Measurements from ENCODE around the gene RHBDF1. TPM values are rescaled to one million over a fixed set of nuclear protein-coding genes. Genes with fewer than 3 reads are reported as not detected.
A peak's percentile ranks its signal among the peaks of the same experiment; 100 is the strongest.

The RHBDF1 gene
- total and polyA plus RNA-seq, 2 of the 13 experiments (the other 11 are each of a cell fraction or from before 2014, with no cell fraction given) = 5.4 to 26.9 TPM

- no peak for TF ChIP-seq ZNF275 (CRISPR knock-in tag; IDR thresholded peaks at IDR 0.05; ENCODE audit: borderline replicate concordance)
- TF ChIP-seq TCF7L2 (IDR thresholded peaks at IDR 0.05; ENCODE audit: low read depth, low read length) = no peak
- TF ChIP-seq ZNF549 (CRISPR knock-in tag; IDR thresholded peaks at IDR 0.05) = no peak
- TF ChIP-seq TCF12 (IDR thresholded peaks at IDR 0.05) = no peak
- no peak for TF ChIP-seq TCF12 (CRISPR knock-in tag; IDR thresholded peaks at IDR 0.05)
- 0 out of 2 replicates have a peak, but pooled peaks have one; percentile 25 for TF ChIP-seq ZNF607 (CRISPR knock-in tag; IDR thresholded peaks at IDR 0.05; ENCODE audit: borderline replicate concordance)
- TF ChIP-seq AGO1 (IDR thresholded peaks at IDR 0.05; ENCODE audit: low read depth, low read length, poor library complexity, severe bottlenecking) = no peak
- TF ChIP-seq ZNF33A (CRISPR knock-in tag; IDR thresholded peaks at IDR 0.05; ENCODE audit: borderline replicate concordance) = no peak
- TF ChIP-seq PAXIP1 (CRISPR knock-in tag; conservative IDR thresholded peaks at IDR 0.05) = no peak
- TF ChIP-seq YEATS2 (CRISPR knock-in tag; IDR thresholded peaks at IDR 0.05; ENCODE audit: borderline replicate concordance) = no peak
- TF ChIP-seq TFDP2 (CRISPR knock-in tag; IDR thresholded peaks at IDR 0.05) = peak; percentile 30; the same call in 1 of the 2 replicates
- TF ChIP-seq MBNL3 (CRISPR knock-in tag; conservative IDR thresholded peaks at IDR 0.05) = no peak
- no peak for TF ChIP-seq ARHGAP35 (CRISPR knock-in tag; IDR thresholded peaks at IDR 0.05; ENCODE audit: borderline replicate concordance)
- peak; percentile 98 for TF ChIP-seq JUND (CRISPR knock-in tag; IDR thresholded peaks at IDR 0.05)
- TF ChIP-seq SRY (CRISPR knock-in tag; IDR thresholded peaks at IDR 0.05) = no peak
- no peak for TF ChIP-seq KAT2B (IDR thresholded peaks at IDR 0.05; ENCODE audit: borderline replicate concordance, low read depth, low read length)
- no peak for TF ChIP-seq ATF6 (CRISPR knock-in tag; conservative IDR thresholded peaks at IDR 0.05)
- TF ChIP-seq NFE2L2 (IDR thresholded peaks at IDR 0.05; ENCODE audit: low read length) = no peak
- TF ChIP-seq THAP8 (CRISPR knock-in tag; IDR thresholded peaks at IDR 0.05; ENCODE audit: borderline replicate concordance) = no peak
- no peak for TF ChIP-seq GTF3A (CRISPR knock-in tag; conservative IDR thresholded peaks at IDR 0.05)
These were observed at the start of gene RHBDF1 (continued) for GRCh38 chr16:72561-73548.

Measured in HepG2 (cell line).